HFF-Myc (cell line): Measurements from ENCODE around the gene RPRD2.

Experiments used
- DNase-seq: peaks from one replicate; pipeline ENCODE4 v3.0.0-alpha.2; 2011; ENCODE audit warnings: low read depth; ENCODE audit errors: extremely low read depth
- H3K4me3 ChIP-seq: replicated peaks from 2 replicates; pipeline ENCODE4 v1.5.1; 2011; ENCODE audit warnings: low read depth, mild to moderate bottlenecking, control low read depth, low read length
- TF ChIP-seq, protein P1 (sequence below): IDR thresholded peaks from 2 replicates; pipeline ENCODE4 v1.5.1; 2012; ENCODE audit warnings: mild to moderate bottlenecking, low read depth, low read length, control low read depth; ENCODE audit errors: missing control alignments

RPRD2 gene

DNA sequence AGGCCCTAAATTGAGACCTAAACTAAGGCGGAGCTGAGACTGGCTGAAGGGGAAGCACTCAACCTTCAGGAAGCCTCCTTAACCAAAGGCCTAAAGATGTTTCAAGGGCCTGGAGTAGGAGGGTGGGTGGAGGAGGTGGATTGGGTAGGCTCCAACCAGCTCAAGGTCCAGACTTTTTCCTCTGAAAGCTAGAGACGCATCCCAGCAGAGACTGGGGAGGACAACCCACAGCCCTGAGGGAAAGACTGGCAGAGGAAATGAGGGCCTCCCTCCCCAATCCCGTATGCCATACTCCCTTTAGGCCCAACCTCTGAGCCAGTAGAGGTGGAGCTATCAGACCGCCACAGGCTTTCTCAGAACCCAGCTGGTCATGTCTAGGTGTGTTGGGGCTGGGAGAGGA lies 145.0 kb downstream of the RPRD2 start:
- TF ChIP-seq, protein P1, sequence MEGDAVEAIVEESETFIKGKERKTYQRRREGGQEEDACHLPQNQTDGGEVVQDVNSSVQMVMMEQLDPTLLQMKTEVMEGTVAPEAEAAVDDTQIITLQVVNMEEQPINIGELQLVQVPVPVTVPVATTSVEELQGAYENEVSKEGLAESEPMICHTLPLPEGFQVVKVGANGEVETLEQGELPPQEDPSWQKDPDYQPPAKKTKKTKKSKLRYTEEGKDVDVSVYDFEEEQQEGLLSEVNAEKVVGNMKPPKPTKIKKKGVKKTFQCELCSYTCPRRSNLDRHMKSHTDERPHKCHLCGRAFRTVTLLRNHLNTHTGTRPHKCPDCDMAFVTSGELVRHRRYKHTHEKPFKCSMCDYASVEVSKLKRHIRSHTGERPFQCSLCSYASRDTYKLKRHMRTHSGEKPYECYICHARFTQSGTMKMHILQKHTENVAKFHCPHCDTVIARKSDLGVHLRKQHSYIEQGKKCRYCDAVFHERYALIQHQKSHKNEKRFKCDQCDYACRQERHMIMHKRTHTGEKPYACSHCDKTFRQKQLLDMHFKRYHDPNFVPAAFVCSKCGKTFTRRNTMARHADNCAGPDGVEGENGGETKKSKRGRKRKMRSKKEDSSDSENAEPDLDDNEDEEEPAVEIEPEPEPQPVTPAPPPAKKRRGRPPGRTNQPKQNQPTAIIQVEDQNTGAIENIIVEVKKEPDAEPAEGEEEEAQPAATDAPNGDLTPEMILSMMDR = no peak
- H3K4me3 ChIP-seq = 0 out of 2 replicates have a peak overlapping the region, but pooled peaks have one; percentile 32
- DNase-seq = no peak

DNA sequence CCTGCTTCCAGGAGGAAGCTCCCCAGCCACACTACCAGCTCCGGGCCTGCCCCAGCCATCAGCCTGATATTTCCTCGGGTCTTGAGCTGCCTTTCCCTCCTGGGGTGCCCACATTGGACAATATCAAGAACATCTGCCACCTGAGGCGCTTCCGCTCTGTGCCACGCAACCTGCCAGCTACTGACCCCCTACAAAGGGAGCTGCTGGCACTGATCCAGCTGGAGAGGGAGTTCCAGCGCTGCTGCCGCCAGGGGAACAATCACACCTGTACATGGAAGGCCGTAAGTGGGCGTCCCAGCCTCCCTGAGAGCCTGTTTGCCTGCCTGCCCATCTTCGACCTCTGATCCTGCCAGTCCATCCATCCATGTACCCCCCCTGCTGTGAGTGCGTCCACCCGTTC lies 147.6 kb downstream of the RPRD2 start:
- TF ChIP-seq, protein P1 = no peak
- H3K4me3 ChIP-seq = no peak overlapping the region
- DNase-seq = no peak

DNA sequence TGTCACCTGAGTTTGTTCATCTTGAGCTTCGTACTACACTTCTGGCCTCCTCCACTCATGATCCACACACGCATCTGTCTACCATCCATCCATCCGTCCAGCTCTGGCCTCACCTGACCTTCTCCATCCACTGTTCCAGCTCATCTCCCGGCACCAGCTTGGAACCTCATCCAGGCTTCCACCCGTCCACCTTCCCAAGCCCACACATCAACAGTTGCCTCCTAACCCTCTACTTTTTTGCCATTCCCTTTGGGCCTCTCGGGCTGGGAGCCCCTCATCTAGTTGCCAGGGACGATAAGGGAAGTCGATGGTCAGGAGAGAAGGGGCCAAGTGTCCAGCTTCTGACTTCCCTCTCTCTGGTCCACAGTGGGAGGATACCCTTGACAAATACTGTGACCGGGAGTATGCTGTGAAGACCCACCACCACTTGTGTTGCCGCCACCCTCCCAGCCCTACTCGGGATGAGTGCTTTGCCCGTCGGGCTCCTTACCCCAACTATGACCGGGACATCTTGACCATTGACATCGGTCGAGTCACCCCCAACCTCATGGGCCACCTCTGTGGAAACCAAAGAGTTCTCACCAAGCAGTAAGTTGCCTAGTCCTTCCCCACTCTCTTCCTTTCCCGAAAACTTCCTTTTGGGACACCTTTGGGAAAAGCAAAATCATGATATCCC lies 148.2 kb downstream of the RPRD2 start:
- no peak for DNase-seq
- TF ChIP-seq, protein P1 = no peak
- no peak overlapping the region for H3K4me3 ChIP-seq

DNA sequence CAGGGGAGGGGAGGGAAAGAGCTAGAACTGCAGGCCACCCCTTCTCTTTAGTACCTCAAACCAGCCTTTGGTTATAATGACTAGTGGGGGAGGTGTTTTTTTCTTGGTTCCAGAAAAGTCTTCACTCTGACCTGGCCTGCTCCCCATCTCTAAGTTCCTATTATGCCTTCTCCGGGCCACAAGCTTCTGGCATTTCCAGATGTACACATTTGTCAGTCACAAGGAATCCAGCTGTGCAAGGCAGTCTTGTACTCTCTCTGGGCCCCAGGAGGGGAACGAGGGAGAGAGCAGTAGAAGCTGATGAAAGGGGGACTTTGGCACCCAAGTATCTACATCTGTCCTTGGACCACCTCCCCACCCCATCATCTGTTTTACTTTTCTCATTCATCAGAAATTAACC lies 148.9 kb downstream of the RPRD2 start:
- no peak overlapping the region for H3K4me3 ChIP-seq
- DNase-seq = no peak
- TF ChIP-seq, protein P1 = no peak

DNA sequence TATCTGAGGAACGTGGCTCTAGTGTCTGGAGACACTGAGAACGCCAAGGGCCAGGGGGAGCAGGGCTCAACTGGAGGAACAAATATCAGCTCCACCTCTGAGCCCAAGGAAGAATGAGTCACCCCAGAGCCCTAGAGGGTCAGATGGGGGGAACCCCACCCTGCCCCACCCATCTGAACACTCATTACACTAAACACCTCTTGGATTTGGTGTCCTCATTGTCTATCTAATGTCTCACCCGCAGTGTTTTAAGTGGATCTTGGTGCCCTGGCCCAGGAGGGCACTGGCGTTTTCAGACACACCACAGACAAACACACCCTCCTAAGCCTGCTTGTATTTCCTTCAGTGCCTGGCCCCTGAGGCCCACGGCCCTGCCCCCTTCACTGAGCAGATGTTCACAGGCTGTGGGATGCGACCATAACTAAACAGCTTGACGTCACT lies 149.4 kb downstream of the RPRD2 start:
- TF ChIP-seq, protein P1 = no peak
- H3K4me3 ChIP-seq = no peak overlapping the region
- DNase-seq = no peak

DNA sequence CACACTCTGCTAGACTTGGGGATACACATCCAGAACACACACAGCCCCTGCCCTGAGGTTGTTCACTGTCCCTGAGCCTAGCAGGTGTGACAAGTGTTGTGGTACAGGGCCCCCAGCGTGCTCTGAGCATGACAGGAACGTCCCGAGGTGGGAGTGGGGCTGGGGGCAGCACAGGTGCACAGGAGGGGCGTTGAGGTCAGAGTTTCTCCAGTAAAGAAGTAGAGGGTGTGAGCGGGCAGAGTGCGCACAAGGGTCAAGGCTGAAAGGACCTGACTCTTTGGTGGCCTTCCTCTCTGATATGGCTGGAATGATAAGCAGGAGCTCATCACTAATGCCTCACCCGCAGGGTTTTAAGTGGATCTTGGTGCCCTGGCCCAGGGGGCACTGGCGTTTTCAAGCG lies 150.3 kb downstream of the RPRD2 start:
- no peak overlapping the region for H3K4me3 ChIP-seq
- no peak for DNase-seq
- TF ChIP-seq, protein P1 = no peak

DNA sequence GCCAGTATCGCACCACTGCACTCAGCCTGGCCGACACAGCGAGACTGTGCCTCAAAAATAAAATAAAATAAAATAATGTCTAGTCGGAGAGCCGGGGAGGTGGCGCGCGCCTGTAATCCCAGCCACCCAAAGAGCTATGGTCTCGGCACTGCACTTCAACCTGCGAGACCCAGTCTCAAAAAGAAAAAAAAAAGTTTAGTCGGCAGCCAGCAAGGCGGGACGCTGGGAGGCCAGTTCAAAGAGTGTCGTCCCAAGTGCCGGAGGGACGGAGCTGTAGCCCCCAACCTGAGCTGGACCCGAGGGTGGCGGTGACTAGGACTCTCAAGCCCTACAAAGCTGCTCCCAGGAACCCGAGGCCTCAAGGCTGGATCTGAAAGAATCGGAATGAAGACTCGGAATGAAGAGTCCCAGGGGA lies 151.0 kb downstream of the RPRD2 start:
- no peak for DNase-seq
- H3K4me3 ChIP-seq = peak overlapping the region; percentile 53
- TF ChIP-seq, protein P1 = no peak
